Mesendoderm (in vitro differentiated cells): Measurements from ENCODE around the gene GPATCH4. TPM values are rescaled to one million over a fixed set of nuclear protein-coding genes. Genes with fewer than 3 reads are reported as not detected.

Source experiments
- DNase-seq: peaks from one replicate; pipeline ENCODE4 v3.0.0; 2013
- H2AK5ac ChIP-seq: 2 replicates; pipeline ENCODE4 v1.6.1; 2013; ENCODE audit warnings: low read length, inconsistent platforms
- H2BK120ac ChIP-seq: 2 replicates; pipeline ENCODE4 v1.6.1; 2013; ENCODE audit warnings: low read depth, mild to moderate bottlenecking, low read length, moderate library complexity, mixed read lengths
- H2BK15ac ChIP-seq: replicated peaks from 2 replicates; pipeline ENCODE4 v1.6.1; 2013; ENCODE audit warnings: low read depth, mild to moderate bottlenecking, moderate library complexity
- H2BK5ac ChIP-seq: 2 replicates; pipeline ENCODE4 v1.6.1; 2013; ENCODE audit warnings: low read length, inconsistent platforms
- H3K18ac ChIP-seq: 2 replicates; pipeline ENCODE4 v1.6.1; 2013; ENCODE audit warnings: mild to moderate bottlenecking, low read length, mixed read lengths
- H3K23ac ChIP-seq: one replicate; pipeline ENCODE4 v1.6.1; 2013; ENCODE audit warnings: low read length
- H3K27ac ChIP-seq: 2 replicates; pipeline ENCODE4 v1.5.1; 2013; ENCODE audit warnings: low read depth, mild to moderate bottlenecking, inconsistent platforms, low read length, moderate library complexity
- H3K27me3 ChIP-seq: 2 replicates; pipeline ENCODE4 v1.6.1; 2013; ENCODE audit warnings: low read length, control low read depth, mild to moderate bottlenecking, inconsistent platforms; ENCODE audit not compliant: insufficient read depth, poor library complexity
- H3K36me3 ChIP-seq: 2 replicates; pipeline ENCODE4 v1.6.1; 2013; ENCODE audit warnings: low read length, inconsistent platforms; ENCODE audit not compliant: control insufficient read depth, insufficient read depth
- H3K4ac ChIP-seq: one replicate; pipeline ENCODE4 v1.6.1; 2013; ENCODE audit warnings: low read depth, mild to moderate bottlenecking, low read length, moderate library complexity
- H3K4me1 ChIP-seq: 2 replicates; pipeline ENCODE4 v1.6.1; 2013; ENCODE audit warnings: low read depth, low read length, inconsistent platforms; ENCODE audit not compliant: control insufficient read depth
- H3K4me2 ChIP-seq: 2 replicates; pipeline ENCODE4 v1.6.1; 2013; ENCODE audit warnings: low read length
- H3K4me3 ChIP-seq: 2 replicates; pipeline ENCODE4 v1.5.1; 2013; ENCODE audit warnings: mild to moderate bottlenecking, low read length
- H3K56ac ChIP-seq: one replicate; pipeline ENCODE4 v1.6.1; 2013; ENCODE audit warnings: low read length
- H3K79me1 ChIP-seq: 2 replicates; pipeline ENCODE4 v1.6.1; 2013; ENCODE audit warnings: low read length, inconsistent platforms
- H3K79me2 ChIP-seq: 2 replicates; pipeline ENCODE4 v1.6.1; 2013; ENCODE audit warnings: mild to moderate bottlenecking, low read length; ENCODE audit not compliant: control insufficient read depth, insufficient read depth
- H3K9ac ChIP-seq: 2 replicates; pipeline ENCODE4 v1.6.1; 2013; ENCODE audit warnings: low read length, inconsistent platforms
- H4K5ac ChIP-seq: one replicate; pipeline ENCODE4 v1.6.1; 2013; ENCODE audit warnings: low read length
- H4K8ac ChIP-seq: one replicate; pipeline ENCODE4 v1.6.1; 2013; ENCODE audit warnings: low read depth, mild to moderate bottlenecking, control low read depth, low read length, moderate library complexity
- WGBS: extraction: QIAGEN DNeasy Blood & Tissue Kit; methylation state at CpG from one replicate; pipeline ENCODE4 v1.1.7; 2013; ENCODE audit warnings: low lambda C conversion rate, missing lambda C conversion rate; ENCODE audit not compliant: insufficient coverage; ENCODE audit errors: extremely low coverage; 5-methylcytosine and 5-hydroxymethylcytosine counted together
- polyA plus RNA-seq, 2 experiments: library from polyadenylated mRNA; stranded (reverse); fragments of 200-250 nt; gene quantifications; one replicate each; pipeline ENCODE4 v1.2.3, GENCODE V29; 2013

Gene GPATCH4
- polyA plus RNA-seq (2013, experiment 1 of 2) = 111 TPM
- polyA plus RNA-seq (2013, experiment 2 of 2) = 111 TPM

- no peak within 1 kb of the TSS for H2BK5ac ChIP-seq
- H3K79me1 ChIP-seq = peaks cover 14% of the 10 kb centered on the region
- H3K36me3 ChIP-seq = no peaks in the 10 kb centered on the region
- peak within 1 kb of the TSS; percentile 89 for H3K4me2 ChIP-seq
- H3K4ac ChIP-seq = peak within 1 kb of the TSS; percentile 84
- H3K9ac ChIP-seq = peak within 1 kb of the TSS; percentile 85
- no CpG with 5 or more reads among the region's 35 CpGs for WGBS
- H3K79me2 ChIP-seq = peaks cover 13% of the 10 kb centered on the region
- H3K56ac ChIP-seq = peak within 1 kb of the TSS; percentile 93
- peak; percentile 97 for DNase-seq
- no peak within 1 kb of the TSS for H2BK15ac ChIP-seq
- H4K8ac ChIP-seq = no peak within 1 kb of the TSS
- H3K23ac ChIP-seq = no peak within 1 kb of the TSS
- peak within 1 kb of the TSS; percentile 55 for H3K18ac ChIP-seq
- H2AK5ac ChIP-seq = no peak within 1 kb of the TSS
- H3K4me1 ChIP-seq = no peaks in the 10 kb centered on the region
- peak within 1 kb of the TSS; percentile 85 for H3K4me3 ChIP-seq
- peak within 1 kb of the TSS; percentile 2 for H3K27ac ChIP-seq
- no peak within 1 kb of the TSS for H2BK120ac ChIP-seq
- H3K27me3 ChIP-seq = no peaks in the 10 kb centered on the region
- H4K5ac ChIP-seq = peak within 1 kb of the TSS; percentile 40
Observed at GRCh38 chr1:156601122-156601830, at the start of gene GPATCH4. TSS of gene GPATCH4 (minus strand) at chr1:156601479.

- no peak overlapping the region for H3K4me2 ChIP-seq
- H3K27ac ChIP-seq = no peak overlapping the region
- DNase-seq = peak; percentile 84
- H3K4ac ChIP-seq = no peak overlapping the region
- H3K36me3 ChIP-seq = no peaks in the 10 kb centered on the region
- no peak overlapping the region for H4K5ac ChIP-seq
- H3K4me3 ChIP-seq = no peak overlapping the region
- H2BK15ac ChIP-seq = no peak overlapping the region
- H2AK5ac ChIP-seq = no peak overlapping the region
- no CpG with 5 or more reads among the region's 2 CpGs for WGBS
- H3K79me2 ChIP-seq = no peaks in the 10 kb centered on the region
- H2BK5ac ChIP-seq = no peak overlapping the region
- no peak overlapping the region for H3K9ac ChIP-seq
- no peak overlapping the region for H3K56ac ChIP-seq
- H2BK120ac ChIP-seq = no peak overlapping the region
- H3K79me1 ChIP-seq = no peaks in the 10 kb centered on the region
- no peak overlapping the region for H4K8ac ChIP-seq
- H3K27me3 ChIP-seq = peaks cover 24% of the 10 kb centered on the region
- no peak overlapping the region for H3K18ac ChIP-seq
- no peak overlapping the region for H3K23ac ChIP-seq
- no peaks in the 10 kb centered on the region for H3K4me1 ChIP-seq
Observed at GRCh38 chr1:156648951-156649350, 47.7 kb upstream of the GPATCH4 start.

- Histone ChIP-seq H3K23ac (no peak overlapping the region), H3K36me3 (no peaks in the 10 kb centered on the region), H3K27ac (no peak overlapping the region), H2BK15ac (no peak overlapping the region), H4K8ac (no peak overlapping the region), H4K5ac (no peak overlapping the region), H3K18ac (no peak overlapping the region), H3K56ac (no peak overlapping the region), H3K4me2 (no peak overlapping the region), H3K9ac (no peak overlapping the region), H3K4me3 (no peak overlapping the region), H3K79me1 (no peaks in the 10 kb centered on the region), H2AK5ac (no peak overlapping the region), H3K79me2 (no peaks in the 10 kb centered on the region), H3K4me1 (no peaks in the 10 kb centered on the region), H3K4ac (no peak overlapping the region), H3K27me3 (peaks cover 24% of the 10 kb centered on the region), H2BK5ac (no peak overlapping the region), H2BK120ac (no peak overlapping the region)
- no peak for DNase-seq
- WGBS = no CpG with 5 or more reads among the region's 10 CpGs
Observed at GRCh38 chr1:156648496-156648895, 47.2 kb upstream of the GPATCH4 start.

GRCh38 chr1:156647351-156647750 lies 46.1 kb upstream of the GPATCH4 start:
- Histone ChIP-seq H3K79me1 (no peaks in the 10 kb centered on the region), H2BK5ac (no peak overlapping the region), H4K8ac (no peak overlapping the region), H3K27ac (no peak overlapping the region), H2AK5ac (no peak overlapping the region), H3K27me3 (peaks cover 32% of the 10 kb centered on the region), H3K56ac (no peak overlapping the region), H3K79me2 (no peaks in the 10 kb centered on the region), H3K4me1 (peaks cover 3% of the 10 kb centered on the region), H3K4ac (no peak overlapping the region), H3K36me3 (no peaks in the 10 kb centered on the region), H3K4me2 (no peak overlapping the region), H2BK15ac (no peak overlapping the region), H3K4me3 (no peak overlapping the region), H3K18ac (no peak overlapping the region), H2BK120ac (no peak overlapping the region), H4K5ac (no peak overlapping the region), H3K23ac (no peak overlapping the region), H3K9ac (no peak overlapping the region)
- no CpG with 5 or more reads among the region's 10 CpGs for WGBS
- DNase-seq = no peak

GRCh38 chr1:156646738-156647211 lies 45.5 kb upstream of the GPATCH4 start:
- Histone ChIP-seq H3K79me2 (no peaks in the 10 kb centered on the region), H3K9ac (no peak overlapping the region), H3K4me3 (no peak overlapping the region), H2BK120ac (no peak overlapping the region), H3K79me1 (no peaks in the 10 kb centered on the region), H3K27ac (no peak overlapping the region), H3K4ac (no peak overlapping the region), H3K4me2 (no peak overlapping the region), H3K4me1 (peaks cover 3% of the 10 kb centered on the region), H4K5ac (no peak overlapping the region), H4K8ac (no peak overlapping the region), H3K27me3 (peaks cover 36% of the 10 kb centered on the region), H3K36me3 (no peaks in the 10 kb centered on the region), H3K18ac (no peak overlapping the region), H3K23ac (no peak overlapping the region), H2BK15ac (no peak overlapping the region), H2AK5ac (no peak overlapping the region), H3K56ac (no peak overlapping the region), H2BK5ac (no peak overlapping the region)
- DNase-seq = no peak
- WGBS = no CpG with 5 or more reads among the region's 51 CpGs
